Head of caudate nucleus (tissue), 42 donors: Measurements from ENCODE around the gene CDH13.

Experiments
- DNase-seq, 42 donors: peaks; one replicate each; pipeline versions ENCODE4 v3.0.0 to v3.0.0-alpha.2; 2020 to 2021; ENCODE audit warnings: mixed read lengths in 7 of 42
- intact Hi-C: fragments of 100-400 bp; cut with DNase I; formaldehyde crosslinking; loops from one replicate; pipeline ENCODE4 v1.15.0; 2022

CDH13 gene

GRCh38 chr16:83769397-83770008 lies 1142.7 kb downstream of the CDH13 start:
- DNase-seq, result peak in 5 of 42 donors; percentile 12 to 50 (median 28)

GRCh38 chr16:83771306-83771942 lies 1144.7 kb downstream of the CDH13 start:
- DNase-seq, result peak; percentile 25 to 93 (median 70)
- intact Hi-C loops, result no loop called here

More at GRCh38 chr16:83769397-83770008, 1142.7 kb downstream of the CDH13 start:
- intact Hi-C loops, result no loop called here

GRCh38 chr16:83772806-83773205 lies 1146.0 kb downstream of the CDH13 start:
- intact Hi-C loops, result no loop called here
- peak in 20 of 42 donors; percentile 20 to 84 (median 48) for DNase-seq

- no peak for DNase-seq
- intact Hi-C loops, result no loop called here
These were observed 1147.3 kb downstream of the CDH13 start for GRCh38 chr16:83774066-83774465.

GRCh38 chr16:83776944-83777343 lies 1150.2 kb downstream of the CDH13 start:
- peak in 1 of 42 donors; percentile 44 for DNase-seq
- intact Hi-C loops, result no loop called here

- DNase-seq, result peak in 13 of 42 donors; percentile 16 to 66 (median 40)
- intact Hi-C loops, result no loop called here
These were observed 1153.1 kb downstream of the CDH13 start for GRCh38 chr16:83779886-83780285.

- intact Hi-C loops, result no loop called here
- DNase-seq, result no peak
These were observed 1158.7 kb downstream of the CDH13 start for GRCh38 chr16:83785455-83785854.

GRCh38 chr16:83789642-83790401 lies 1163.1 kb downstream of the CDH13 start:
- intact Hi-C loops, result no loop called here
- DNase-seq, result no peak

GRCh38 chr16:83791916-83792315 lies 1165.1 kb downstream of the CDH13 start:
- no peak for DNase-seq
- intact Hi-C loops, result no loop called here

GRCh38 chr16:83792391-83792790 lies 1165.6 kb downstream of the CDH13 start:
- DNase-seq, result no peak
- intact Hi-C loops, result no loop called here

- no peak for DNase-seq
- intact Hi-C loops, result no loop called here
These were observed 1166.4 kb downstream of the CDH13 start for GRCh38 chr16:83793179-83793578.

- intact Hi-C loops, result no loop called here
- no peak for DNase-seq
These were observed 1168.2 kb downstream of the CDH13 start for GRCh38 chr16:83794860-83795554.

- intact Hi-C loops, result no loop called here
- DNase-seq, result no peak
These were observed 1170.2 kb downstream of the CDH13 start for GRCh38 chr16:83797013-83797412.

- DNase-seq, result no peak
- intact Hi-C loops, result no loop called here
These were observed 1172.6 kb downstream of the CDH13 start for GRCh38 chr16:83799336-83799735.

GRCh38 chr16:83802135-83802534 lies 1175.4 kb downstream of the CDH13 start:
- intact Hi-C loops, result no loop called here
- no peak for DNase-seq

GRCh38 chr16:83802554-83803205 lies 1175.9 kb downstream of the CDH13 start:
- intact Hi-C loops, result no loop called here
- DNase-seq, result no peak

GRCh38 chr16:83803811-83804210 lies 1177.0 kb downstream of the CDH13 start:
- no peak for DNase-seq
- intact Hi-C loops, result no loop called here

GRCh38 chr16:83804366-83804765 lies 1177.6 kb downstream of the CDH13 start:
- no peak for DNase-seq
- intact Hi-C loops, result no loop called here

GRCh38 chr16:83806036-83806435 lies 1179.3 kb downstream of the CDH13 start:
- intact Hi-C loops, result no loop called here
- DNase-seq, result no peak
